GM18519 (cell line): ENCODE results near the gene LSM10.

Experiments
- ATAC-seq: cut with Tn5 transposase; IDR thresholded peaks from one replicate; pipeline ENCODE4 v1.9.1; 2021; ENCODE audit warnings: mild to moderate bottlenecking, moderate library complexity; ENCODE audit not compliant: unreplicated experiment, low FRiP score

LSM10 gene

GRCh38 chr1:36354486-36354885 lies 43.2 kb downstream of the LSM10 start:
- ATAC-seq: no peak

- no peak for ATAC-seq
Measured at GRCh38 chr1:36352910-36353878, 44.5 kb downstream of the LSM10 start.

- ATAC-seq: no peak
Measured at GRCh38 chr1:36352125-36352909, 45.4 kb downstream of the LSM10 start.

GRCh38 chr1:36351227-36351977 lies 46.3 kb downstream of the LSM10 start:
- no peak for ATAC-seq

- ATAC-seq: no peak
Measured at GRCh38 chr1:36350659-36351226, 47.0 kb downstream of the LSM10 start.

- ATAC-seq: no peak
Measured at GRCh38 chr1:36349839-36350238, 47.9 kb downstream of the LSM10 start.

GRCh38 chr1:36349241-36349671 lies 48.5 kb downstream of the LSM10 start:
- ATAC-seq: no peak

GRCh38 chr1:36346741-36347370 lies 50.9 kb downstream of the LSM10 start:
- ATAC-seq: no peak

- no peak for ATAC-seq
Measured at GRCh38 chr1:36345353-36345752, 52.4 kb downstream of the LSM10 start.

GRCh38 chr1:36344395-36344680 lies 53.4 kb downstream of the LSM10 start:
- no peak for ATAC-seq

GRCh38 chr1:36343651-36344394 lies 53.9 kb downstream of the LSM10 start:
- no peak for ATAC-seq
